Left lung (tissue), 10 donors: Measurements from ENCODE around the gene CFL1. TPM values are rescaled to one million over a fixed set of nuclear protein-coding genes. Genes with fewer than 3 reads are reported as not detected.

ENCODE experiments used
- ATAC-seq: fragments of 200-7000 bp; cut with Tn5 transposase; one replicate; pipeline ENCODE4 v1.9.1; 2020; ENCODE audit warnings: moderate library complexity
- DNase-seq, 4 donors: peaks; one replicate each; pipeline ENCODE4 v3.0.0-alpha.2; 2013 to 2020
- H3K27ac ChIP-seq, 2 donors: fragments of 200-600 bp; sonication (generic) in 1 of 2; one replicate each; pipeline versions ENCODE4 v1.5.0 to v1.8.0; 2020 to 2021
- H3K27me3 ChIP-seq, 2 donors: fragments of 200-600 bp; sonication (generic) in 1 of 2; one replicate each; pipeline versions ENCODE4 v1.5.0 to v1.8.0; 2020 to 2021
- H3K36me3 ChIP-seq, 2 donors: fragments of 200-600 bp; sonication (generic) in 1 of 2; one replicate each; pipeline versions ENCODE4 v1.5.0 to v1.8.0; 2020 to 2021
- H3K4me1 ChIP-seq, 2 donors: fragments of 200-600 bp; one replicate each; pipeline ENCODE4 v1.8.0; 2021
- H3K4me3 ChIP-seq, 2 donors: fragments of 200-600 bp; sonication (generic) in 1 of 2; one replicate each; pipeline versions ENCODE4 v1.5.0 to v1.8.0; 2020 to 2021; ENCODE audit warnings: mild to moderate bottlenecking in 1 of 2
- H3K9me3 ChIP-seq, 2 donors: fragments of 200-600 bp; sonication (generic) in 1 of 2; one replicate each; pipeline versions ENCODE4 v1.5.0 to v1.8.0; 2020 to 2021
- CTCF ChIP-seq, 2 donors: fragments of 200-600 bp; sonication (generic) in 1 of 2; IDR thresholded peaks; one replicate each; pipeline versions ENCODE4 v1.5.0 to v1.8.0; 2021; ENCODE audit warnings: antibody characterized with exemption in 2 of 2
- intact Hi-C, 2 donors: fragments of 100-400 bp; cut with DNase I; formaldehyde crosslinking; loops; one replicate each; pipeline versions ENCODE4 v1.11.2 to v1.14.2; 2022
- polyA plus RNA-seq, 6 donors: library from polyadenylated mRNA; unstranded; fragments of 120-200 nt; gene quantifications; one replicate each; pipeline ENCODE4 v1.2.1, GENCODE V29; 2013; ENCODE audit not compliant: insufficient read length in 6 of 6
- total RNA-seq, 2 donors: library from RNA; stranded (reverse); fragmentation: NEBNext Ultra II Directional; extraction: Animal tissue kit (Norgen Biotek cat#: 25700); gene quantifications; one replicate each; pipeline ENCODE4 v1.2.1, GENCODE V29; 2021
- donor health status: DM: no; HTN: yes; CAD: no.
- donor health status: DM: no; HTN: no; CAD: no.

CFL1 gene
- total and polyA plus RNA-seq, 8 donors, result 599 to 1,162 (median 777) TPM

- ATAC-seq, result no peak
- TF ChIP-seq CTCF (IDR thresholded peaks at IDR 0.05), result no peak
- no peaks in the 10 kb centered on the region for H3K27me3 ChIP-seq
- peaks cover 0 to 25% of the 10 kb centered on the region in 2 donors for H3K36me3 ChIP-seq
- intact Hi-C loops, result no loop called here
- no peaks in the 10 kb centered on the region for H3K4me1 ChIP-seq
- H3K4me3 ChIP-seq, result no peak overlapping the region
- H3K9me3 ChIP-seq, result no peaks in the 10 kb centered on the region
- no peak for DNase-seq
- H3K27ac ChIP-seq, result no peak overlapping the region
Observed at GRCh38 chr11:65847746-65848145, 10.2 kb downstream of the CFL1 start.

GRCh38 chr11:65844231-65844872 lies 13.6 kb downstream of the CFL1 start:
- DNase-seq, result no peak
- no peaks in the 10 kb centered on the region for H3K4me1 ChIP-seq
- no peak for ATAC-seq
- TF ChIP-seq CTCF (IDR thresholded peaks at IDR 0.05), result no peak
- H3K27ac ChIP-seq, result no peak overlapping the region
- no peaks in the 10 kb centered on the region for H3K36me3 ChIP-seq
- intact Hi-C loops, result no loop called here
- no peak overlapping the region for H3K4me3 ChIP-seq
- no peaks in the 10 kb centered on the region for H3K27me3 ChIP-seq
- no peaks in the 10 kb centered on the region for H3K9me3 ChIP-seq

GRCh38 chr11:65843811-65844210 lies 14.2 kb downstream of the CFL1 start:
- H3K9me3 ChIP-seq, result no peaks in the 10 kb centered on the region
- no peaks in the 10 kb centered on the region for H3K4me1 ChIP-seq
- H3K4me3 ChIP-seq, result no peak overlapping the region
- no peak for ATAC-seq
- no peak overlapping the region for H3K27ac ChIP-seq
- DNase-seq, result no peak
- intact Hi-C loops, result no loop called here
- no peaks in the 10 kb centered on the region for H3K27me3 ChIP-seq
- H3K36me3 ChIP-seq, result no peaks in the 10 kb centered on the region
- no peak for TF ChIP-seq CTCF (IDR thresholded peaks at IDR 0.05)

GRCh38 chr11:65842144-65842543 lies 15.8 kb downstream of the CFL1 start:
- H3K4me1 ChIP-seq, result no peaks in the 10 kb centered on the region
- intact Hi-C loops, result no loop called here
- no peaks in the 10 kb centered on the region for H3K9me3 ChIP-seq
- DNase-seq (no peak), ATAC-seq (no peak)
- TF ChIP-seq CTCF (IDR thresholded peaks at IDR 0.05), result no peak
- no peaks in the 10 kb centered on the region for H3K27me3 ChIP-seq
- H3K27ac ChIP-seq, result no peak overlapping the region
- H3K36me3 ChIP-seq, result no peaks in the 10 kb centered on the region
- no peak overlapping the region for H3K4me3 ChIP-seq

GRCh38 chr11:65834202-65834601 lies 23.8 kb downstream of the CFL1 start:
- no peaks in the 10 kb centered on the region for H3K27me3 ChIP-seq
- TF ChIP-seq CTCF (IDR thresholded peaks at IDR 0.05), result no peak
- H3K9me3 ChIP-seq, result no peaks in the 10 kb centered on the region
- H3K36me3 ChIP-seq, result no peaks in the 10 kb centered on the region
- peak; percentile 3 for ATAC-seq
- peak overlapping the region; percentile 38 to 44 for H3K4me3 ChIP-seq
- intact Hi-C loops, result no loop called here
- H3K4me1 ChIP-seq, result peaks cover 0 to 16% of the 10 kb centered on the region in 2 donors
- DNase-seq, result no peak
- no peak overlapping the region for H3K27ac ChIP-seq
